A172 (cell line): ENCODE results near the gene DNAJC11. TPM values are rescaled to one million over a fixed set of nuclear protein-coding genes. Genes with fewer than 3 reads are reported as not detected.
"Not testable (repeated sequence)": the region's sequence is repeated elsewhere in the genome, so short reads cannot be mapped to it uniquely, and the experiment has no call there.

Source experiments
- DNase-seq: peaks from one replicate; pipeline ENCODE4 v3.0.0-alpha.2; 2015; ENCODE audit warnings: low spot score
- total RNA-seq: library from RNA; depleted of rRNA; stranded (reverse); fragments of >200 nt; shearing (Covaris generic); gene quantifications from 2 replicates; pipeline ENCODE4 v1.2.3, GENCODE V29; 2014

Gene DNAJC11
- total RNA-seq, 1 experiment from 2014 or later = 44.0 TPM

DNA sequence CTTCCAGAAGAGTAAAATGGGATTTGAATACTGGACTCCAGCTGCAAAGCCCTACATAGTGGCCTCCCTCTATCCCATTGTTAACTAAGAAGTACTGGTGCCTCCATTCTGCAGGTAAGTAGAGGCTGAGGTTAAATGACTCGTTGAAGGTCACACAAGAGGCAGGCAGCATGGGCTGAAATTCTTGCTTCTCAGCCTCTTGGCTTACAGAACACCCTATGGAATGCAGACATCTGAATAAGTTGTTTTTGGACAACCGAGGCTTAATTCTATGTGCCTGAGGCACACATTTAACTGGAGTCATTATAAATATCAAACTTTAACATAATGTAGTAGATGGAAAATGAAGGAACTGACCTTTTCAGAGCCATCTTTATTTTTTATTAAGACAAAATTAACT lies 5.7 kb downstream of the DNAJC11 start:
- no peak for DNase-seq

DNA sequence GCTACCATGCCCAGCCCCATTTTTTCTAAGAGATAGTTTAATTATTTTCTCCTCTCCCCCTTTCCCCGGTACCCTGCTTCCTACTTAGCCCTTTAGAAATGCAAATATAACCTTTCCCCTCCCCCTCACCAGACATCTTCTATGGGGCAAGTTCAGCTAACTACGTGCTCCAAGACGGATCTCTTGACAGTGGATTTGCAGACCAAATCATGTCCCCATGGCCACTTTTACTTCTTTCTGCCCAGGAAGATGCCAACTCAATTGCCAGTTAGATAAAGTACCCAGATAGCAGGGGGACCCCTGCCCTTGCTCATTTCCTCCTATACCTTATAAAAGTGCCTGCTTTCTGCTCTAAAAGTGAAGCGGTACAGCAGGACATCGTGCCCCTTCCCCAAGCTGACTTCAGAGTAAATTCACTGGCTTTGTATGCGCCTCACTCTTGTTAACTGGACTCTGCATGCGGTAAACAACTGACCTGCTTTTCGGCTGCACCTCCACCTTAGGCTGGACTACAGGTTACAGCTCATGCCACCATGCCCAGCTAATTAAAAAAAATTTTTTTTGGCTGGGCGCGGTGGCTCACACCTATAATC lies 7.4 kb downstream of the DNAJC11 start:
- no peak for DNase-seq

DNA sequence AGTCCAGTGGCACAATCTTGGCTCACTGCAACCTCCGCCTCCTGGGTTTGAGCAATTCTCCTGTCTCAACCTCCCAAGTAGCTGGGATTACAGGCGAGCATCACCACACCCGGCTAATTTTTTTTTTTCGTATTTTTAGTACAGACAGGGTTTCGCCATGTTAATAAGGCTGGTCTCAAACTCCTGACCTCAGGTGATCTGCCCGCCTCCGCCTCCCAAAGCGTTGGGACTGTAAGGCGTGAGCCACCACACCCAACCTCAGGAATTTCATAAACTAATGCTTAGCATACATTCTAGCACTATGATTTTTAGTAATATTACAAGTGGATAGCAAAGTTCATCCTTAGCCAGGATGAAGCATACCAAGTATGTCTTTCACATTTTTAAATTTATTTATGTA lies 8.7 kb downstream of the DNAJC11 start:
- DNase-seq = no peak

DNA sequence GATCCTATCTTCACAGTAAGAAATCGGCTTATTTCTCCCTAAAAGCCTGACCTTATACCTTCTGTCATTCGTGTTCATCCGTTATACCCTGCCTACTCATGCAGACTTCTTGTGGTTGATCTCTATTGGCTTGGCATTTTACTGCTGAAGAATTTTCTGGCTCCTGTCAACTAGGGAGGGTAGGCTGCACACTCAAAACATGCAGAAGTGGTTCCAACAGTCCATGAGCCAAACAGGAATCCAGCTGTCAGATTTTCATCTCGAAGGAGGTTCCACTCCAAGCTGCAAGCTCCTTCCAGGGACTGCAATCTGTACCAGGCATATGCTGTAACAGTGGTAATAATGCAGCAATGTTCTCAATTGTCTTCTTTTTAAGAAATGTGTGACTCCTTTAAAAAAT lies 10.1 kb downstream of the DNAJC11 start:
- no peak for DNase-seq

DNA sequence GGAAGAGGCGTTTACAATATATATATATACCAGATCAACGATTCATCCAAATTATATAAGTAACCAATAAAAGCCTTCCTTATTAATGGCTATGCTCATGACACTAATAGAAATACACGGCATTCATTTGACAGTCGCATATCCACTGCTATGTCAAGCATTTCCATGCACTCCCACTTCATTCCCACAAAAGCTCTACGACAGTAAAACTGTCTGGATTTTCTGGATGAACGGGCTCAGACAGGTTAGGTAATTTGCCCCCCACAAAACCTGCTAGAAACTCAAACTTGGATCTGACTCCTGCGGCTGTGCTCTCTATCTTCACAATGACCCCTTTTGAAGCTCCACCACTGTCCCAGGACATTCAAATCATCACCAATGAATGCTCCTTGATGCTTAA lies 11.4 kb downstream of the DNAJC11 start:
- DNase-seq = no peak

DNA sequence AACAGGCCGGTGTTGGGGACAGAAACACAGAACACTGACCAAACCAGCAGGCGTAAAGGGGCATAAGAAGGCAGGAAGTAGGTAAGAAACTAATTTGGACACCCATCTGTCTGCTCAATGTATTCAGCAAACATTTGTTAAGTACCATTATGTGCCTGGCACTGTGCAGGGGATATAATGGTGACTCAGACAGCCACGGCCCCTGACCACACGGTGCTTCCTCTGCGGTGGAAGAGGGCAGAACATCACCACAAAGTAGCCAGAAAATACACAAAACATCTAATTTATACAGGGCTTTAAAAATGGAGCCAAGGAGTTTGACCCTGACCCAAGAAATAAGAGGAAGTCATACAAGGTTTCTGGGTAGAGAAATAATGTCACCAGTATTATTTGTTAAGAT lies 12.9 kb downstream of the DNAJC11 start:
- no peak for DNase-seq

DNA sequence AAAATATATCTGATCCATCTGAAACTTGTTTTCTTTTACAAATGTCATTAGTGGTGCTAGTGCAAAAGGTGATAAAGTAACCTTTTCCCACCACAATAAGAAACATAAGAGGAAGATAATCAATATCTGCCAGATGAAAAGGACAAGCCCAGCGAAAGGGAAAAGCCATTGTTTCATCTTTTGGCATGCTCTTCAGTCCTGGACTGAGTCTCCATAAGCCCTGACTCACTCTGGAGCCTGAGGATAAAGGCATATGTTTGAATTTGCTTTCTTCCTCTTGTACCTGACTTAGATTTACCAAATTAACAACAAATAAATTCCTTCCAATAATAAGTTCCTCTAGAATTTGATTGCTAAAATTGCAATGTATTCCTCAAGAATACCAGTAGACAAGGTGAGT lies 13.6 kb downstream of the DNAJC11 start:
- no peak for DNase-seq

DNA sequence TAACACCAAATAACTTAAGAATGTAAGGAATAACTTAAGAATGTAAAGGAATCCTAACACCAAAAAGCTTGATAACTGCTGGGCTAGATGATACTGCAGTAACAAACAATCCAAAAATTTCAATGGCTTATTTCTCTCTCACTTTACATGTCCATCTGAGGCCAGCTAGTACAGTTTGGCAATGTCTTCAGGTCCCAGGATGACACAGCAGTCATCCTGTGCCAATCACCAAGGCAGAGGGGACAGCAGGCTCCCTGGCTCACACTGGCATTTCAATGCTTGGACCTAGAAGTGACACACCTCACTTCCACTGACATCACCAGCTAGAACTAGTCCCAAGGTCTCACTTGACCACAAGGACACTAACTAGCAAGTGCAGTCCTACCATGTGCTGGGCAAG lies 15.3 kb downstream of the DNAJC11 start:
- DNase-seq = peak; percentile 4

DNA sequence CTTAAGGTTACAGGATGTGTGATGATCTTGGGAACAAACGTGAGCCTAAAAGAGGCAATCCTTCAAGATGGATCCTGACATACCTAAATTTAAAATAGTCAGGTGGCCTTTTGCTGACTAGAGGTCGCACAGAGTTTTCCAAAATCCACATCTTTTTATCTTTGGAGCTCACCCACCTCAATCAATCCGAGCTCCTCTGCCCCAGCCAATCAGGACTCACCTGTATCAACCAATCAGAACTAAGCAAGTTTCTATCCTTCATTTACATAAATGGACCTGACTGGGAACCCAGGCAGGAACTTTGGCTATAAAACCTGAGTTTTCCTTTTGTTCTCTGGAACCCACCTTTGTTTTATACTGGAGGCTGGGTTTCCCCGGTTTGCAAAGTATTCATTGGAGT lies 16.2 kb downstream of the DNAJC11 start:
- no peak for DNase-seq

DNA sequence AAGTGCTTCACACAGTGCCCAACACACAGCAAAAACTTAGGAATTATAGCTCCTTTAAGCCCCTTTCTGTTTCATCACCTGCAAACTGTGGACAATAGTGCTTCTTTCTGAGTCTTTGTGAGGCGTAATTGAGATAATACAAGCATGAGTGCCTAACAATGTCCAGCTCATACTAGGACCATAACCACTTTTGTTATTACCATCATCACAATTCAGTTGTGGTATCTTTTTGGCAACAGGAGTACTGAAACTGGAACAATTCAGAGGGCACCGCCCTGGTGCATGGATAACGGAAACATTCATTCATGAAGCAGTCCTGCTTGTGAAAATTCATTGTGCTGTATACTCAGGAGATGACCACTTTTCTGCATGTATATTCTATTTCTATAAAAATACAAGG lies 18.2 kb downstream of the DNAJC11 start:
- no peak for DNase-seq

DNA sequence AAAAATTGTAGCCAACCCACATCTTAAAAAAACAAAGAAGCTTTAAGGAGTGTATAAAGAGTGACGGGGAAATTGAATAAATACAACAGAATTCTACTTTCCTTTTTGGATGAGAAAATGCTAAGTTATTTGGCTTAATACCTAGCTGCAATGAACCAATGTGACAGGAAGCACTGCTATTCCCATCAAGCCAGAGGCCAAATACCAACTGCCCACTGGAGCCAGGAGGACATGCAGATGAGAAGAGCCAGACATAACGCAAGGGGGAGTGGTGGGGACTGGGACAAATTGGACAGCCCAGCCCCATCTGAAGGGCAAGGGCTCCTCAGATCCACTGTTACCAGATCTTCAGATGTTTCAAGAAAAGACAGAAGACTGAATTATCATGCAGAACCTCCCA lies 25.7 kb downstream of the DNAJC11 start:
- no peak for DNase-seq

DNA sequence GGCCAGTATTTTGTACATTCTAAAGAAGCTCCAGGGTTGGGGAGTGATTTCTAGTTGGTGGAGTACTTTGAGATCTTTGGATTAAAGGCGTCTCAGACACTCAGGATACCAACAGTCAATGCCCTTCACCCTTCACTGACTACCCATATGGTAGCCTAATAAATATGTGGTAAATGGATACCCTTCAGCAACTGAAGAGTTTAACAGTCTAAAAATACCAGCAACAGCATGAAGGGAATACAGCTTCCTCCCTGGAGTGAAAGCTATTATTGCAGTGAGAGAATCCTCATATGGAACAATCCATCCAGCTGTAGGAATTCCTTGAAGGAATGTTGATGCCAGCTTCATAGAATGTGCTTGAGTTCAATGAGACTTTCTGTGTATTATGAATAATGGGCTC lies 26.8 kb downstream of the DNAJC11 start:
- DNase-seq = no peak

DNA sequence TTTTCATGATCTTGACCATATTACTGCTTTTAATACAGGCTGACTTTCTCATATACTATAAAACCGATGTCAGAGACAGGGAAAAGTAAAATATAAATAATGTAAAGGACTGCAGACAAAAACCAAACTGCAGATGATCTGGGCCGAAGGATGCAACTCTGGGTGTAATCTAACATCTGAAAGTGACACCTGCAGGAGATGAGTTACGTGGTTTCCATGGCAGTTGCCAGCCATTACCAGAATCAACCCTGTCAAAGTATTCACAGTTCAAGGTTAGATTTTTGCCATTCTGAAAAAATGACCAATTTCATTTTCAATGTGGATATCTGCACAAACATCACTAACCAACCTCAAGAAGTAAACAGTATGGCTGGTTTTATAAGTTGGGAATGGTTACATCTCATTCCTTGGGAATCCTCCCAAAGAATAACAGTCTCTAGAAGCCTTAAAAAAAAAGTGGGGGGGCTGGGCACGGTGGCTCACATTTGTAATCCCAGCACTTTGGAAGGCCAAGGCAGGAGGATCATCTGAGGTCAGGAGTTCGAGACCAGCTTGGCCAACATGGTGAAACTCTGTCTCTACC lies 27.7 kb downstream of the DNAJC11 start:
- no peak for DNase-seq

DNA sequence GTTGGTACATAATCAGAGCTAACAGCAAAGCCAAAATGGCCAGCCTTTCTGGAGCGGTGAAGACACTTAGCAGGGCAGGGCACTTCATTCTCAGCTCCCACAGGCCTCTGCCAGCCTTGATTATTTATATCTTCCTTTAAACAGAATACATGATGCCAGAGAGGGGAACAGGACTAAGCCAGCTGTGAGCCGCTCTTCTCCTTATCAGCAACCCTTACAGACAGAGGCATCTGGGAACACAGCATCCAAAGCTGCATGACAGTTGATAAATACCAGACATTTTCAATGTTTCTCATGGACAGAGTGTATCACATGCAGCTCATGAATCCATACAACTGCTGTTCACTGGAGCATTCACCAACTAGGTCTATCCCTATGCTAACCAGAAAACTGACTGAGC lies 29.1 kb downstream of the DNAJC11 start:
- no peak for DNase-seq

DNA sequence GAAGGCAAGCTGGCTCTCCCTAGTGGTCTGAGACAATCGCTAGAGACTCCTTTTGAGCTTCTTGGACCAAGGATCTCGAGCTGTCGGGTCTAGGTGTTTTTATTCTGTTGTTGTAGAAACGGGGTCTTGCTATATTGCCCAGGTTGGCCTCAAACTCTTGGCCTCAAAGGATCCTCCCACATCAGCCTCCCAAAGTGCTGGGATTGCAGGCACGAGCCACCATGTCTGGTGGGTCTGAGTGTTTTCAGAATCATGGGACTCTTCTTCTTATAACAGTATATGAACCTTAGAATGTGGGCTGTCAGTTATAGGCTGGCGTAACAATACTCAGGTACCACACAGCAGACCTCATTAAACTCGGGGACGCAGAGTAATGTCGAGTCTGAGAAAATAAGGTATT lies 33.1 kb downstream of the DNAJC11 start:
- DNase-seq = no peak

DNA sequence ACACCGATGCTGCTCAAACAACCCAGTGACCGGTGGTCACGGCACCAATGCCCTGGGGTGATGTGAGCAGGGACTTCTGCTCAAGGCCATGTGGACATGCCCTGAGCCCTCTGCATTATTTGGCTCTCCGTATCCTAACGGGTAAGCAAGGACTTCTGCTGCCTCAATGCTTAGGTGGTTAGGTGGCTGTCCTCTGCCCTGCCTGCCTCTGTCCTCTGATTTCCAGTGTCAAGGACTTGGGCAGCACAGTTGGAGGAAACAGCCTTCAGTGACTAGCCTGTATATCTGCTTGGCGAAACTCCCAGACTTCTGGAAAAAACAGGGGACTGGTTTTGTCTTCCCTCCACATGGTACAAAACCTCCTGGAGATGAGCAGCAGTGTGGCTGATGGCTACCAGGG lies 34.5 kb downstream of the DNAJC11 start:
- no peak for DNase-seq

DNA sequence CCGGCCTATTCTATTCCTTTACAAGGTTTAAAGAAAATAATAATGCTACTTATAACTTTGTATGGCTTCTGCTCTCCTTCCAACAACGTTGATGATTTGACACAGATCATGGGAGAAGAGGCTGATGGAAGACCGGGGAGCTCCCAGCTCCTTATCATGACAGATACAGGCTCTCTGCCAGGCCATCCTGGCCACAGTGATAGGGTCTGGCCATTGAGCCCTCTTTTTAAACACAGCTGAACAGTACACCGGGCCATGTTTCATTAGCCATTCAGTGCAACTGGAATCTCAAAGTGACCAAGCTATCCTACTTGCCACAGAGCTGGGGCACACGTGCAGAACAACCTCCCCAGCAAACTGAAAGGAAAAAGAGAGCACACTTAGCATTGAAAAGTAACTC lies 34.9 kb downstream of the DNAJC11 start:
- DNase-seq = no peak

DNA sequence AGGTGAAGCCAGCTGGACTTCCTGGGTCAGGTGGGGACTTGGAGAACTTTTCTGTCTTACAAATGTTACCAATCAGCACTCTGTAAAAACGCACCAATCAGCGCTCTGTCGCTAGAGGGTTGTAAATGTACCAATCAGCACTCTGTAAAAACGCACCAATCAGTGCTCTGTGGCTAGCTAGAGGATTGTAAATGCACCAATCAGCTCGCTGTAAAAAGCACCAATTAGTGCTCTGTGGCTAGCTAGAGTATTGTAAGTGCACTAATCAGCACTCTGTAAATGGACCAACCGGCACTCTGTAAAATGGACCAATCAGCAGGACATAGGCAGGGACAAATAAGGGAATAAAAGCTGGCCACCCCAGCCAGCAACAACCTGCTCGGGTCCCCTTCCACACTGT lies 39.1 kb downstream of the DNAJC11 start:
- not testable (repeated sequence) for DNase-seq

DNA sequence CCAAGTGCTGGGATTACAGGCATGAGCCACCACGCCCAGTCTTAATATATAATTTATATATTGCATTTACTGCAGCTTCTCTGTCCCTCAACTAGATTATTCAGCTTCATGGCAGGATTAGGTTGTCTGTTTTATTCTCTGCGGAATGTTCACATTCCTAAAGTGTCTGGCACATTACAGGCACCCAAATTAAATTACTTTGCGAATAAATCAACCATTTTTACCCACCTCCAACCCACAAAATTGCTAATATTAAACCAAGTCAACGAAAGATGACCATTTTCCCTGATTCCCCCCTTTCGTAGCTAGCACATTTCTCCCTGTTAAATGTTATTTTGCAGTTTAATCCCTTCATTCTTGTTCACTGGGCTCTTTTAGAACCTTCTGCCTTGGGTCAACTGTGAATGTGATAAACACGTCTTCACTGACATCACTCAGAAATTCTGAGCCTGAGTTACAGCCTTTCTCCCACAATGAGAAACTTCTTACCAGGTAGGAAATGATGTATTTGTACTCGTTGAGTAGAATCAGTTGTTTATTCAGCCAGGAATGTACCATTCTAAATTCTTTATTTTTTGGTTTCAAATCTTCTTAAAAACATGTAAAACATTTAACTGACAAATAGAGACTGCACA lies 41.1 kb downstream of the DNAJC11 start:
- no peak for DNase-seq

DNA sequence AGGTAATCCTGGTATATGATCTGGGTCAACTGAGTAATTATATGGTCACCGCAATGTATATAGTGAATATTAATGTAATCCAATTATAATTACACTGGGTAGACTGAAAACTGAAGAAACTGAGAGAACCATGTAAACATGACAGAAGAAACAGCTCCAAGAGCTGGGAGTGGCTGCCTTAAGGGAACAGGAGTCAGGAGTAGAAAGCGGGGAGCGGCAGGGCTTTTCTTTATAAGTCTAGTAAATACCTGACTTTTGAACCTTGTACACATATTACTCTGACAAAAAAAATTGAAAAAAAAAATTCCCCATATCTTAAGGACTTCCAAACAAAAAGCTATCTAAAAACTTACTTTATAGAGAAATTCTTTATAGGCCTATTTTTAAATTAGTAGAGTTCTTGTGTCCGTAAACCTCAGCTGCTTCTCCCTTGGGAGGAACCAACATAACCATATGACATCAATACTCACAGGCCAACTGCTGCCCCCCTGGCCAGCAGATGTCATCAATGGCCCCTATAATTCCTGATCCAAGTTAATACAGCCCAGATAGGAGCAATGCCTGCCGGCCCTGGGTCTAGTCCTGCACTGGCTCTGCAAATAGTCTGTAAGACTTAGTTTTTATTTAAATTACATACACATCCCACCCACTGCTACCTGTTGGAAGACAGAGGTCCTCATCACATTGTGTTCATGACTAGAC lies 43.1 kb downstream of the DNAJC11 start:
- DNase-seq = no peak

DNA sequence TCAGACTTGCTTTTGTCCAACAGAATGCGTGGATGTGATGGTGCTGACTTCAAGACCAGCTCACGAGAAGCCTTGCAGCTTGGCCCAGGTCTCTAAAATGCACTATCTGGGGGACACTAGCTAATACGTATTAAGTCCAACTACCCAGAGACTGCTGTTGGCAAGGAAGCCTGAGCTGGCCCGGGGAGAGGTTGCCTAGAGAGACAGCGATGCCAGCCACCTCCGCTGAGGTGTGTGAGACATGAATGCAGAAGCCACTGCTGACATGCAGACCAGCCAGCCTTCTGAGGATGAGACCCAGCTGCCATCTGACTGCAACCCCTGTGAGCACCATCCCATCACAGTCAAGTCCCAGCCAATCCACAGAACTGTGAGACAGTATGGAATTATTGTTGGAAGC lies 44.5 kb downstream of the DNAJC11 start:
- no peak for DNase-seq

DNA sequence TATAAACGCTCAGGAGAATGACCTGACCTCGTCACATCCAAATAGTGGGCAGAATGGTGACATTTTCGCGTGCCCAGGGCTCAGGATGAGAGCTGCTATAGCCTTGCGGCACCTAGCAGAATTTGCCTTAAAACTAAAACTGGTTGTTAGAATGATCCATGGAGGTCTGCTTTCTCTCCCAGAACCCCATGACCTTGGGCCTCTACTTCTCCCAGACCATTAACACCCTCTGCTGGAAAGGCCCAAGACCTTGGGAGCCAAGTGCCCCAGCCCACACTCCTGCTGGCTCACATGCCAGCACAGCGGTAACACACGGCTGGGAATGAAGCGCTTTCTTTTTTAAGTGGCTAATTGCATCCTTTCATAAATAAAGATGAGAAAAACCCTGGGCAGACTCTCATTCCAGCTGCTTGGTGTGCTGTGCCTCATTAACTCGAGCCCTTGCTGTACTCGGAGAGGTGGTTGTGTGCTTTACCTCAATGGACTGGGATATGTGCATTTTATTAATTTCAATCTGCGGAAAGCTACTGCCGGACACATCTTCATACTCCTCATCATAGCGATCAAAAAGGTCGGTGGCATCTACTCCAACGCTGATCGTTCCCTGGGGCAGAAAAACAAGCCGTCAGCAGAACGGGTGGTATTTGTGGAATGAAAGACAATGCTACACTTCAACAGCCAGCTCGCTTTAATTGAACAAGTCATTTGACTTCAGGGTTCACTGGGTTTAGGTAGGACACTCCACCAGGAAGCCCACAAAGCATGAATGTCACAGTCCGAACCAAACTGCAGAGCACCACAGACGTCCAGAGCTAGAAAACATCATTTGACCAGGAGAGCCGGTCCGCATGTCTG lies 48.0 kb downstream of the DNAJC11 start:
- no peak for DNase-seq
